ENCODE results near the gene AHCYL2. TPM values are rescaled to one million over a fixed set of nuclear protein-coding genes. Genes with fewer than 3 reads are reported as not detected.

Gene AHCYL2
- total RNA-seq, 1 donor from 2014 or later = 14.0 TPM

DNA sequence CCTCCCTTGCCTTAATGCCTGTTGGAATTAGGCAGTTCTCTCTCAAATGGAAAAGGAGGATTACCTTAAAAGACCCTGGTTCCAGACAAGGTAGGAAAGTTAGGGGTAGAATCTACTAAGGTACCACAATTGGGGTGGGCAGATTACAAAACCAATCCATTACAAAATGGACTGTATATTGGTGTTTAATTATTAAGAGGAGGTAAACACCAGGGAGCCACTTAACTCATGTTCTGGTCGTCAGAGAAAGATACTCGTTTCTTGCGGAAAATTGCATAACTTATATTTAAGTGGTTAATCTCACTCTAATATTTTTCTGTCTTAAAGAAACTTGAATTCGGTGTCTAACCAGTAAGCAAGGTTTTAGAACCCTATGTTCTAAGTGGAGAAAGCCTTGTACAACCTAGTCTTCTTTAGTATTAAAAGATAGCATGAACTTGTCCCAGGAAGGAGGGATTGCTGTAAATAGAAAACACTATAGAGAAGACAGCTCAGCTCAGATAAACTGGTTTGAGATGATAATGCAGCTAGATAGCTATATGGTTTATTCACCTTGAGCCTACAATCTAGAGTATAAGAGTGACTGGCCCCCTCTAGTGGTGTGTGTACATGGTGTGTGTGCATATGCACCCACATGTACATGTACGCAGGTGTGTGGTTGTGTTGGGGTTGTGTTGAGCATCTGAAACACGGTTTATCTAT is 151.4 kb downstream of the AHCYL2 start:
- intact Hi-C loops (cut with micrococcal nuclease) = loop anchor here (1.0 to 2.0 kb wide), 2 partner anchors 8 to 33 kb away; no protein-coding TSS in a partner anchor

DNA sequence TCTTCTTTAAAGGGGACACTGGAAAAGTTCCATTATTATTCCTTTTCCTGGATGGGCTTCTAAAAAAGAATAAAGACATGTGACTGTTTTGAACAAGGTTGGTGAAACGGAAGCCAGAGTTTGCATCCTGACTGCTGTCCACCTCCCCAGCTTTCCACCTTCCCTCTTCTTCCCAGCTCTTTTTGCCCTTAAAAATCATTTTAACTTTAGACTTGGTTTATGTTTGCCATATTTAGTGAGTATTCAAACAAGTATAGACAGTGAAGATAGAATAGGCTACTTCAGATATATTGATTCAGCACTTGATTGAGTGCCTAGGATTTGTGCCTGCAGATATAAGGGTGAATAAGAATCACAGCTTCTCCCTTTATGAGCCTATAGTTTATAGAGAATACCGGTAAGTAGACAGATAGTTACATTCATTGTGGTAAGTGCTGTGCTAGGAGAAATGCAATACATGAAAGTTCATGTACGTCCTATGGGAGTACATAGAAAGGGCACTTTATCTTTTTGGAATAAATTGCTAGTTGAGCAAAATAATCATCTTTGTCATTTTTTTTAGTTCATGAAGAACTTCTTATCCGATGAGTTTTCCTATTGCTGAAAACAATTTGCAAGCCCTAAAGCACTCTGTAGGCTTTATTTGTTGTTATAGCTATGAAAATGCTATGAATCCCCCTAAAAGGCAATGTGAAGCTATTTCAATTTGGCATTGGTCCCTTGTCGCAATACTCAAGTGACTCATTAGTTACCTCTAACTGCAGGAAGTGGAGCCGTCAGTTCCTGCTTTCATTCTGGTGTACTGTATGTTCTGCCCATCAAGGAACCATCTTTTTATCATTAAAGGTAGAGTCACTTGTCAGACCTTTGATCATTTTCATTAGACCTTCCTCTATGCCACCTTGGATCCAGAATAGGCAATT is 152.2 kb downstream of the AHCYL2 start:
- intact Hi-C loops (cut with micrococcal nuclease) = loop anchor here (1.0 to 2.0 kb wide), 2 partner anchors 9 to 34 kb away; no protein-coding TSS in a partner anchor

DNA sequence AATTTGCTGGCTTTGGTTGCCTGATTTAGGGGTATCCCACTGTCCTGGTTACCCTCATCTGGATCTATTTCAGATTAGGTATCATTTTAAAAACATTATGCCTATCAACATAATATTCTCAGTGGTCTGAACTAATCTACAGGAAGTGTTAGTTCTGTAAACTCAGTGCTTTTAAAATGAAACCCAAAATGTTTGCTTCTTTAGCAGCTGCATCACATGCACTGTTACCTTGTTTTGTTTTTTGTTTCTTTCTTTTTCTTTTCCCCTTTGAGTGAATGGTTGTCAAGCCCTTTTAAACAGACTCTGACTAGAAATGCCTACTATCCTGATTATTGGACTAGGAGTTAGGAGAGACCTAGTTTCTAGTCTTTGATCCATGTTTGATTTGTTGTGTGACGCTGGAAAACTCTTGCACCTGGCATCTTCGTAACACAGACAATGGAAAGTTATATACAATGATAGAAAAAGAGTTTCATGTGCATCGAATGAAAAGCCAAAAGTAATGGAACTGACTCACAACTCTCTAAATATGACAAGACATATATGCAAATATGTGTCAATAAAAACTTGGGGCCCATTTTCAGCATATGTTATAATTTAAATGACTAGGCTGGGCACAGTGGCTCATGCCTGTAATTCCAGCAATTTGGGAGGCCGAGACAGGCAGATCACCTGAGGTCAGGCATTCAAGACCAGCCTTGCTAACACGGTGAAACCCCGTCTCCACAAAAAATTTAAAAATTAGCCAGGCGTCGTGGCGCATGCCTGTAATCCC is 157.1 kb downstream of the AHCYL2 start:
- intact Hi-C loops (cut with micrococcal nuclease) = no loop called here

DNA sequence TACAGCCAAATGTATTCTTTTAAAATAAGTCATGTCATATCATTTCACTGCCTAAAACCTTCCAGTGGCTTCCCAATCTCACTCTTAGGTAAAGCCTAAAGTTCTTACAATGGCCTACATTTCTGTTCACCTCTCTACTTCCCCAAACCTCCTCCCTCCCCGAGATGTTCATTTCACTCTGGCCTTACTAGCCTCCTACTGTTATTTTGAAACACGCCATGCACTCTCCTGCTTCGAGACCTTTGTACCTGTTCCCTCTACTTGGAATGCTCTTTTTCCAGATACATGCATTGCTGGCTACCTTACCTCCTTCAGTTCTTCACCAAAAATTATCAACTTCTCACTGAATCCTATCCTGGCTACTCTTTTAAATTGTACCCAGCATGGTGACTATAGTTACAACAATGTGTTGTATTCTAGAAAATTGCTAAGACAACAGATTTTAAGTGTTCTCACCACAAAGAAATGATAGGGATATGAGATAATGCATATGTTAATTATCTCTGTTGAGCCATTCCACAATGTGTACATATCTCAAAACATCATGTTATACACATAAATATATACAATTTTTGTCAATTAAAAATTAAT is 158.8 kb downstream of the AHCYL2 start:
- intact Hi-C loops (cut with micrococcal nuclease) = no loop called here

DNA sequence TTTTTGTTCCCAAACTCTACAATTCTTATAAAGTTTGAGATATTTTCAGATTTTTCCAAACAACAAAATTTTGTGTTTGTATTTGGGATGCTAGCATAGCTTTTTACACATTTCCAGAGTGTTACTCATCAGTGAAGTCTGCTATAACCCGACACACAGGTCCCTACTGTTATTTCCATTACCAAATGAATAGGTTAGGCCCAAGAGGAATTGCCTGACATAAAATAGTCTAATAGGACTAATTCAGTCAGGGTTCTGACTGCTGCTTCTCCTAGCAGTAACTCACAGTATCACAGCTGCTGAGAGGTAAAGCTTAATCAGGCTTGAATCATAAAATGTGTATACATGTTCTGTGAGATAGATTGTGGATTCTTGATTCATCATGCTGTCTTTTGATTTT is 160.3 kb downstream of the AHCYL2 start:
- intact Hi-C loops (cut with micrococcal nuclease) = no loop called here

DNA sequence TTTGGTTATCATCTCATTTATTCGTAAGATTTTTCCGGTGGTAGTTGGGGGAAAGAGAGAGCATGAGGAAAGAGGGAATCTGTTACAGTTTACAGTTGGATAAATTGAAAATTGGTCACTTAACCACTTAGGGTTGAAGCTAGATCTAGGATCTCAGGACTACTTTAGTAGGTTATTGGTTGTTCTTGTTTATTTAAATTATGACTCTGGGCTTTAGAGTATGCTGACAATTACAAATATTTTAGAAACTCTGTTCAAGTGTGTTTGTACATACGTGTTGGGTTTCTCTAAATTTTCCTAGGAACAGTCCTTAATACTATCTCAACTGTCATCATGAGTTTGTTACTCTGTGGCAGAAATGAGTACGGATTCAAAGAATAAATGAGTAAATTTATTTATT is 160.8 kb downstream of the AHCYL2 start:
- intact Hi-C loops (cut with micrococcal nuclease) = no loop called here

DNA sequence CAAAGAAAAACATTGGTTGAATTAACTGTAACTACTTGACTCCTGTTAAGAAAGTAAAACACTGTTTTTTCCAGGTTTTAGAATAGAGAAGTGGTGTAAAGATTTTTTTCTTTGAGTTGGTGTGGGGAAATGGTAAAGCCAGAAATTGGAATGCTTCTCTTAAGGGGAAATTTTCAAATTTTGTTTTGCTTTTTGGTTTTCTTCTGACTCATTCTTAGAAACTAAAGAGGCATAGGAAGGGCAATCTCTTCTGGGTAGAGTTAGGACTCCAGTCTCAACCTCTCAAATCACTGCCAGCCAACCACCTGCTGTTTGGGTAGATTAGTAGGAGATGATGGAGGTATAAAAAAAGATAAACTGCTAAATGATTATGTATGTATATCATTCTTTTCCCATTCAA is 161.7 kb downstream of the AHCYL2 start:
- intact Hi-C loops (cut with micrococcal nuclease) = no loop called here

DNA sequence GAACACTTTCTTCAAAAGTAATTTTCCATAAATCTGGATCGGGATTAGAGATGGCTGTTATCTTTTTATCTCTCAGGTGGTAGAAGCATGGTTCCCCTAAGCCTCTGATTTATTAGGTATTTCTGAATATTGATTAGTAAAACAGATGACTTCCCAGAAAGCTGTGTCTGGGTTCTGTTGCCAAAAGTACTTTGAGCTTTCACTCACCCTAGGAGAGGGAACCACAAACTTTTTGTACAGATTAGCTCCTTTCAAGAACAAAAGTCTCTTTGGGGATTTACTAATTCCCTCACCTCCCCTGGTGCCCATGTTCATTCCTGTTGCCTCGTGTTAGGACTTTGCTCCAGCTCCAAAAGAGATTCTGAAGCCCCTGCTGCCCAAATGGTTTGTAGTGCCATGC is 162.7 kb downstream of the AHCYL2 start:
- intact Hi-C loops (cut with micrococcal nuclease) = no loop called here

DNA sequence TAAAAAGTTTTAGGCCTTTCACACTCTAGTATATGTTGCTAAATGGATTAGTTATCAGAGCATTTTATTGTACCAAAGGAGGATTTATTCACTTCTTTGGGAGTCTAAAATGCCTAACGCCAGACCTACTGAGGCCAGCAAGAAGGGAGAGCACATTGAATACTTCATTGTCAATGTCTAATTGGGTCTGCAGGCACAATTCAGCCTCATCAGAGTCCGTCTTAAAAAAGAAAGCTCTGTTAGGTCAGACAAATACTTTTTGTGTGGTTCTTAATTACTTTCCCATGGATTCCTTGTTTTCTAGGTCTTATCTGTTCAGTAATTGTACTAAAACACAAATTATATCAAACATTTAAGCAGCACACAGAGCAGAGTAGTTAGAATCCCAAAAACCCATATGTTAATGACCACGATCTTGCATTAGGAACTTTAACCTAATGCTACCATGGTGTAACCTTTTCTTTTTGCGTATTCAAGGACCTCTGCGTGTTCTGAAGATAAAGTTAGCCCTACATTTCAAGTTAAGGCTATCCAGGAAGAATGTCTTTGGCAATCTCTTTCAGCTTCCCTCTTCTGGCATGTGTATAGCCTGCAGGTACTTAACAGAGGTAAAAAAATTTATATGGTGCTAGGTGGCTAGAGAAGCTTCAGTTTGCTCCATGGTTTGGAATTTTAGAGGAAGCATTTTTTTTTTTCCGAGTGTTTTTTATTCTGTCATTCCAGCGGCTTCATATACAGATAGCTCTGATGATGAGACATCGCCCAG is 163.7 kb downstream of the AHCYL2 start:
- intact Hi-C loops (cut with micrococcal nuclease) = no loop called here

DNA sequence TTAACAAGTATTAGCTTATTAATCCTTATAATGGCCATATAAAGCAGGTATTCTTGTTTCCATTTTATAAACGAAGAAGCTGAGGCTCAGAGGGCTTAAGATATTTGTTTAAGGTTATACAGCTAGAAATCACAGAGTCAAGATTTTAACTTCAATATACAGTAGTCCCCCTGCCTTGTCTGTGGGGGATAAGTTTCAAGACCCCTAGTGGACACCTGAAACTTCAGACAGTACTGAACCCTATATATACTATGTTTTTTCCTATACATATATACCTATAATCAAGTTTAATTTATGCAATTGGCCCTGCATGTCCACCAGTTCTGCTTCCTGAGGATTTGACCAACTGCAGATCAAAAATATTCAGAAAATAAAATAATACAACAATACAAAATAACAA is 165.0 kb downstream of the AHCYL2 start:
- intact Hi-C loops (cut with micrococcal nuclease) = no loop called here

DNA sequence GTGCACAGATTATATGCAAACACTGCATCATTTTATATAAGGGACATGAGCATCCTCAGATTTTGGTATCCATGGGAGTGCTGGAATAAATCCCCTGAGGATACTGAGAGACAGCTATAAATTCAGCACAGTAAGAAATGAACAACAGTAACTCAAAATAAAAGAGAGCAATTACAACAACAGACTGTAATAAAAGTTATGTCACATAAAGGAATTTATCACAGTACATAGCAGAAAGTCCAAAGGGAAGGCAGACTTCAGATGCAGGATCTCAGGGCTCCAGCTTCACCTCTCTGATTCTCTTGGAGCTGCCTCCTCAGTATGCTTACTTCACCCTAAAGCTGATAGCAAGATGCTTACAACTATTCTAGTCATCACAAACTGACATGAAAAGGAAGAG is 165.5 kb downstream of the AHCYL2 start:
- intact Hi-C loops (cut with micrococcal nuclease) = no loop called here

DNA sequence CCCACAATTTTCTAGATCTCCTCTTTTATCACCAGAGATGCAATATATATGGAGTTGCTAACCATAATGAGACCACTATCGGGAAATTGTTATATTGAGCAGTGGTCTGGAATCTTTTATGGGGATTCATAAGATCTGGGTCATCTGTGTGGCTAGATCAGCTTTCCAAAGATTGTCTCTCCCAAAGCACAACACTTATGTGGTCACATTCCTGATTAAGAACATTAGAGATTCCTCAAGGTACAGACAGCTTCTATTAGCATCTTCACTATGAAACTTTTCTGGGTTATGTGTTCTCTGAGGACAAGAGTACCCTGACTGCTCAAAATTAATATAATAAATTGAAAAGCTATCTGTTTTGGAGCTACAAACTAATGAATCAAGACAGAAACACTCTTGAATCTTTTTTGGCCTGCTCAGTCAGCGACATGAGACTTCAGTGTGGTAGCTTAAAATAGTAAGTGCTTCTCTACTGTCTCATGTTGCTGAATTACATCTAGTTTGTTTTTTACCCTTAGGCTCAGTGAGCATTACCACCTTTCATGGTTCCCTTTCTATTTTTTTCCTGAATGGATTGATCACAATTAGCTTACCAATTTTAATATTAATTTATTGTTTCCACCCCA is 166.8 kb downstream of the AHCYL2 start:
- intact Hi-C loops (cut with micrococcal nuclease) = no loop called here

DNA sequence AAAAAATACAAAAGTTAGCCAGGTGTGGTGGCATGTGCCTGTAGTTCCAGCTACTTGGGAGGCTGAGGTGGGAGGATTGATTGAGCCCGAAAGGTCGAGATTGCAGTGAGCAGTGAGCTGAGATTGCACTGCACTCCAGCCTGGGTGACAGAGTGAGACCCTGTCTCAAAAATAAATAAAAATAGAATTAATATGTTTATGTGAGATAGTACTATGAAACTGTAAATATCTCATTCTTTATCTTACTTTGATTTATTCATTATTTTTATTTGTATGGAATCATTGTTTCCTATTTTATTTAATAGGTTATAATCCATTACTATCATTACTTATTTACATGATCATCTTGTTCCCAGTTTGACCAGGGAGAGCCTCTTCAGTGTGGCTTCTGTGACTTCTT is 168.4 kb downstream of the AHCYL2 start:
- intact Hi-C loops (cut with micrococcal nuclease) = no loop called here

DNA sequence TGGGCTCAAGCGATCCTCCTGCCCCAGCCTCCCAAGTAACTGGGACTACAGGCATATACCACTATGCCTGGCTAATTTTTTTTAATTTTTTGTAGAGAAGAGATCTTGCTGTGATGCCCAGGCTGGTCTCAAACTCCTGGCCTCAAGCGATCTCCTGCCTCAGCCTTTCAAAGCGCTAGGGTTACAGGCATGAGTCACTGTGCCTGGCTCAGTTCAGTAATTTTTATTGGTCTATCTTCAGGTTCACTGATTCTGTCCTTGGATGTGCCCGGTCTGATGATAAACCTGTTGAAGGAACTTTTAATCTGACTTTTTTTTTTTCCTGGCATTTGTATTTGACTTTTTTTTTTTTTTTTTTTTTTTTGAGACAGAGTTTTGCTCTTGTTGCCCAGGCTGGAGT is 169.3 kb downstream of the AHCYL2 start:
- intact Hi-C loops (cut with micrococcal nuclease) = no loop called here

DNA sequence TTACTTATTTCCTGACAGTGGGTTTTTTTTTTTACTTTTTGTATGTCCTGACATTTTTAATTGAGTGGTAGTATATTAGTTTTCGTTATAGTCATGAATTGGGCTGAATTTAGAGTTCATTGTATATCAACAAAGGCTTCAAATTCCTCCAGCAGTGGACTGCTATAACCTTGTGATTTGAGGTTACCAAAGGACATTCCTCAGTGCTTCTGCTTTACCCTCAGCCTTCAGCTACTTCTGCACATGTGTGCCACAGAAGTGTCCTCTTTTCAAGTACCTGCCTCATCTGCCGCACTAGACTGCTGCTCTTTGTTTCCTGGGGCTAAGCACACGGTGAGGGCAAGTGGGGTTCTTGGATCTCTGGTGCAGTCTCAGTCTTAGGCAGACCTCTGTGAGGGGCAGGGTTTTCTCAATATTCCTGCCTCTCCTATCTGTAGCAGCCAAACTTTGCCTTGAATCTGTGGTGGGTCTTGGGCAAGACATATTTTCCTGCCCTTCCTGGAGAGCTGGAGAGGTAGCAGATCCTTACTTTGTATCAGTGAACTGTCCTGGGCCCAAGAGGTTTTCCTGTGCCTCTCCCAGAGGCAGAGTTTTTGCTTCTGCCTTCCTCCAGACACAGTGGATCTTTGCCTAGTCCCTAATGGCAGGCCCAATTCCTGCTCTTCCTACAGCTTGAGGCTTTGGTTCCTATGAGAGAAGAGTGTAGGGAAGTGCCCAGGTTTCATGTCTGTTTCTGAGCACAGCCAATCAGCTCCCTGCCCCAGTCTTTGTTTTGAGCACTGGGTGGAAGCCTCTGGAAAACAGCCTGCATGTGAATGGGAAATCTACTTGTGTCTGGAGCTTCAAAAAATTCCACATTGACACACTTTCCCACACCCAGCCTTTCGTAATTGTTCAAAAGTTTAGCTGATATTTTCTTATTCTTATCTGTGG is 170.4 kb downstream of the AHCYL2 start:
- intact Hi-C loops (cut with micrococcal nuclease) = no loop called here

DNA sequence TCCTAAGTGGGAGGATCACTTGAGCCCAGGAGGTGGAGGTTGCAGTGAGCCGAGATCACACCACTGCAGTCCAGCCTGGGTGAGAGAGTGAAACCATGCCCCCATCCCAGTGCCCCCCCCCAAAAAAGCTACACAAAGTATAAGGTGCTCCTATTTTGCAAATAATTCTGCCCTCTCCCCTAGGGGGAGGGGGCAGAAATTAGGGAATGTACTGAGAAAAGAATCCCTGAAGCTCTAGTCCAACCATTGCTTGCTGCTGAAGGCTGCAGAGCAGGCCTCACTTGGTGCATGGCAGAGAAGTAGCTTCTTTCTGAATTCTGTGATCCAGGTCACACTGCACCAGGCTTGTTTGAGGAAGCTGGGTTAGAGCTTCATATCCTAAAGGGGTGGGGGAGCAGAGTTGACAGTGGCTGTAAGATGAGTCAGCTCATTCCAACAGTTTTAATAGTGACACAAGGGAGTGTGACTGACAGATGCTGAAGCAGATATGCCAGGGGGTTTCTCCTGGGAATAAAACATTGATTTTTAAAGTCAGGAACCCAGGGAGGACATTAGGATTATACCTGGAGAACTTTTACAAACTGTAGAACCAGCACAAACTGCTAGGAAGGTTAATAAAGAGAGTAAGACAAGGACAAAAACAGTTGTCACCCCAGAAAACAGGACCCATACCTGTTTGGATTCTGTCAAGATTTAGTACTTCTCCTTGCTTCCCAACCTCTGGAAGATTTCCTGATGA is 176.6 kb downstream of the AHCYL2 start:
- intact Hi-C loops (cut with micrococcal nuclease) = no loop called here

DNA sequence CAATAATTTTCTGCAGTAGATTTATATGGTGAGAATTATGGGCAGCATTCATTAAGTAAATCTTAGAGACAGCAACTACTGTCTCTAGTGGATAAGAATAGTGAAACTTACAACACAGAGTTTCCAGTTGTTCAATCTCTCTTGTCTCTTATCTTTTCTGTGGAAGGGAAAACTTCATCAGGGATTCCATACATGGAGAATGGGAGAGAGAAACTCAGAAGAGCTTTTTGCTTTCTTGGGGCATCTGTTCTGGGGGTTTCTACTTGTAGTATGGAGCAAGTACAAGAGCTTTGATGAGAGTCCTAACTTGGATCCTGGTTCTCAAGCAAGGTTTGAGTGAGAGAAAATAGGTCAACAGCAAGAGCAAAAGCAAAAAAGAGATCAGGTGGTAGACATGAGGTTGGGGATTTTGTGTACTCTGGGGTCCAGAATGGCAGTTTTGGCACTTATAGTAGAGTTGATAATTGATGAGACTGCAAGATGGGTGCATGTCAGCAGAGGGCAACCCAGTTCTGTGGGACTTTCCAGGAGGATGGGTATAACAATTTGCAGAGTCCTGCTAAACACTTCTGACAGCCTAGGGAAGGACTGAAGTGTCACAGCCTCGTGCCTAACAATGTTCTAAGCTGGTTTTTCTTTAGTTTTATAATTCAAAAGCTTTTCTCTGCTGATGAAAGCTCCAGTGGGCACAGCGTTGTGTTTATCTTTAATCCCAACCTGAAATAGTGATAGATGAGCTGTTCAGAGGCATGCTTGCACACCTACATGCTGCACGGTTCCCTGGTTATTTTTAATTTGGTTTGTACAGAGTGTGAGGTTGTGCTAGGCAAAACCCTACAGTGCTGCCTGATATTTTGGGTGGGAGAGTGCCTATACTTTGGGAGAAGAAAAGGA is 177.4 kb downstream of the AHCYL2 start:
- intact Hi-C loops (cut with micrococcal nuclease) = no loop called here

Measured in T-helper 2 cell treated with Interferon-gamma antibody and Interleukin-4, amounts not matched to agents 100 ng/mL and 5 ng/mL, for 36 hours (primary cell).